Neuronal stem cell (in vitro differentiated cells): ENCODE measurements around the gene NGFR.
A peak's percentile ranks its signal among the peaks of the same experiment; 100 is the strongest.

Source experiments
- DNase-seq: peaks from one replicate; pipeline ENCODE4 v3.0.0-alpha.2; 2013; ENCODE audit warnings: low spot score
- H2AFZ ChIP-seq: one replicate; pipeline ENCODE4 v1.6.1; 2013; ENCODE audit warnings: mild to moderate bottlenecking, low read length, inconsistent platforms
- H2AK5ac ChIP-seq: 2 replicates; pipeline ENCODE4 v1.6.1; 2013; ENCODE audit warnings: low read depth, mild to moderate bottlenecking, inconsistent platforms, low read length, moderate library complexity, mixed read lengths
- H2BK120ac ChIP-seq: 2 replicates; pipeline ENCODE4 v1.6.1; 2013; ENCODE audit warnings: low read depth, mild to moderate bottlenecking, inconsistent platforms, low read length, moderate library complexity, mixed read lengths
- H2BK12ac ChIP-seq: one replicate; pipeline ENCODE4 v1.6.1; 2013; ENCODE audit warnings: low read length, inconsistent platforms
- H2BK15ac ChIP-seq: 2 replicates; pipeline ENCODE4 v1.6.1; 2013; ENCODE audit warnings: mild to moderate bottlenecking, low read length, inconsistent platforms, mixed read lengths
- H2BK5ac ChIP-seq: one replicate; pipeline ENCODE4 v1.6.1; 2013; ENCODE audit warnings: inconsistent platforms, mild to moderate bottlenecking, low read length, moderate library complexity
- H3K14ac ChIP-seq: one replicate; pipeline ENCODE4 v1.6.1; 2013; ENCODE audit warnings: low read length, inconsistent platforms
- H3K18ac ChIP-seq: 2 replicates; pipeline ENCODE4 v1.6.1; 2013; ENCODE audit warnings: low read length, inconsistent platforms
- H3K23ac ChIP-seq: 2 replicates; pipeline ENCODE4 v1.6.1; 2013; ENCODE audit warnings: low read depth, mild to moderate bottlenecking, mixed read lengths, low read length, inconsistent platforms; ENCODE audit not compliant: poor library complexity
- H3K27ac ChIP-seq: replicated peaks from 3 replicates; pipeline ENCODE4 v1.5.1; 2013; ENCODE audit warnings: low read length, inconsistent platforms
- H3K27me3 ChIP-seq, 3 experiments: 2 replicates each; pipeline ENCODE4 v1.6.1; 2013; ENCODE audit warnings: low read length in 3 of 3, mild to moderate bottlenecking in 2 of 3, inconsistent platforms in 1 of 3, low read depth in 1 of 3, mixed read lengths in 1 of 3, moderate library complexity in 1 of 3; ENCODE audit not compliant: control insufficient read depth in 3 of 3, insufficient read depth in 3 of 3
- H3K36me3 ChIP-seq, 2 donors: replicated peaks in 1 of 2; 2 replicates each; pipeline ENCODE4 v1.6.1; 2013; ENCODE audit warnings: low read length in 2 of 2; ENCODE audit not compliant: control insufficient read depth in 2 of 2, insufficient read depth in 2 of 2
- H3K4ac ChIP-seq: 2 replicates; pipeline ENCODE4 v1.6.1; 2013; ENCODE audit warnings: inconsistent platforms, mild to moderate bottlenecking, low read length, moderate library complexity
- H3K4me1 ChIP-seq, 2 donors: 1 replicate in 1 of 2; 2 replicates in 1 of 2; pipeline ENCODE4 v1.6.1; 2013; ENCODE audit warnings: low read length in 2 of 2, low read depth in 1 of 2; ENCODE audit not compliant: control insufficient read depth in 2 of 2, insufficient read depth in 1 of 2
- H3K4me2 ChIP-seq: one replicate; pipeline ENCODE4 v1.6.1; 2013; ENCODE audit warnings: mild to moderate bottlenecking, low read length, inconsistent platforms; ENCODE audit not compliant: insufficient read depth, poor library complexity, severe bottlenecking
- H3K4me3 ChIP-seq, 2 donors: 2 replicates each; pipeline ENCODE4 v1.5.1; 2013; ENCODE audit warnings: low read length in 2 of 2, mild to moderate bottlenecking in 2 of 2, inconsistent platforms in 1 of 2, moderate library complexity in 1 of 2
- H3K79me1 ChIP-seq: one replicate; pipeline ENCODE4 v1.6.1; 2013; ENCODE audit warnings: low read depth, mild to moderate bottlenecking, inconsistent platforms, low read length, moderate library complexity
- H3K9ac ChIP-seq: one replicate; pipeline ENCODE4 v1.6.1; 2013; ENCODE audit warnings: mild to moderate bottlenecking, low read depth, low read length, inconsistent platforms; ENCODE audit not compliant: poor library complexity
- H3K9me3 ChIP-seq, 2 donors: replicated peaks in 1 of 2; 2 replicates each; pipeline versions ENCODE3 to v1.6.1; 2013; ENCODE audit warnings: low read length in 2 of 2, mild to moderate bottlenecking in 2 of 2, inconsistent platforms in 1 of 2, low read depth in 1 of 2, mixed read lengths in 1 of 2, moderate library complexity in 1 of 2; ENCODE audit not compliant: control insufficient read depth in 2 of 2, insufficient read depth in 1 of 2
- H4K8ac ChIP-seq: one replicate; pipeline ENCODE4 v1.6.1; 2013; ENCODE audit warnings: low read depth, mild to moderate bottlenecking, inconsistent platforms, low read length, moderate library complexity
- H4K91ac ChIP-seq: one replicate; pipeline ENCODE4 v1.6.1; 2013; ENCODE audit warnings: low read length, low read depth, mild to moderate bottlenecking, inconsistent platforms; ENCODE audit not compliant: poor library complexity
- WGBS, 2 donors: extraction: QIAGEN DNeasy Blood & Tissue Kit; methylation state at CpG; one replicate each; pipeline ENCODE4 v1.1.7; 2013; ENCODE audit warnings: missing lambda C conversion rate in 2 of 2, mixed read lengths in 1 of 2; ENCODE audit not compliant: insufficient read length in 2 of 2, insufficient replicate concordance in 1 of 2; ENCODE audit errors: extremely low coverage in 2 of 2; 5-methylcytosine and 5-hydroxymethylcytosine counted together

Gene NGFR

GRCh38 chr17:49468811-49469385, 26.2 kb upstream of the NGFR start:
- Histone ChIP-seq H3K14ac (no peak overlapping the region), H3K36me3 (no peaks in the 10 kb centered on the region), H3K4me2 (no peak overlapping the region), H3K9ac (no peak overlapping the region), H2BK5ac (no peak overlapping the region), H3K4me3 (no peak overlapping the region), H2AFZ (no peak overlapping the region), H2AK5ac (no peak overlapping the region), H2BK12ac (no peak overlapping the region), H2BK120ac (no peak overlapping the region), H2BK15ac (no peak overlapping the region), H3K18ac (no peak overlapping the region), H3K27me3 (peaks cover 0 to 83% (median 11%) of the 10 kb centered on the region in 3 experiments), H3K4ac (no peak overlapping the region), H3K9me3 (peaks cover 2 to 4% of the 10 kb centered on the region in 2 donors), H3K23ac (no peak overlapping the region), H4K91ac (no peak overlapping the region), H4K8ac (no peak overlapping the region), H3K4me1 (peaks cover 15 to 23% of the 10 kb centered on the region in 2 donors), H3K27ac (no peak overlapping the region), H3K79me1 (no peaks in the 10 kb centered on the region)
- no CpG with 5 or more reads among the region's 1 CpG for WGBS, 2 donors
- no peak for DNase-seq

GRCh38 chr17:49469831-49470810, 25.0 kb upstream of the NGFR start:
- no peak overlapping the region for H3K27ac ChIP-seq

GRCh38 chr17:49471089-49471683, 23.9 kb upstream of the NGFR start:
- Histone ChIP-seq H3K9ac (no peak overlapping the region), H3K4me3 (no peak overlapping the region), H2BK12ac (no peak overlapping the region), H3K4me2 (peak overlapping the region; percentile 13), H3K4me1 (peaks cover 15 to 23% of the 10 kb centered on the region in 2 donors), H3K23ac (no peak overlapping the region), H4K8ac (no peak overlapping the region), H3K9me3 (no peaks in the 10 kb centered on the region), H3K4ac (no peak overlapping the region), H3K18ac (peak overlapping the region; percentile 34), H3K36me3 (no peaks in the 10 kb centered on the region), H3K27ac (no peak overlapping the region), H3K14ac (no peak overlapping the region), H2BK120ac (no peak overlapping the region), H3K27me3 (peaks cover 0 to 91% (median 11%) of the 10 kb centered on the region in 3 experiments), H2BK15ac (no peak overlapping the region), H4K91ac (no peak overlapping the region), H3K79me1 (no peaks in the 10 kb centered on the region), H2AK5ac (peak overlapping the region; percentile 5), H2BK5ac (no peak overlapping the region), H2AFZ (peak overlapping the region; percentile 8)
- WGBS, 2 donors = no CpG with 5 or more reads among the region's 13 CpGs
- DNase-seq = no peak

More at GRCh38 chr17:49469831-49470810, 25.0 kb upstream of the NGFR start:
- H2AK5ac ChIP-seq = peak overlapping the region; percentile 65
- H3K4ac ChIP-seq = no peak overlapping the region
- peak overlapping the region in 1 of 2 donors; percentile 55 for H3K4me3 ChIP-seq
- H2BK12ac ChIP-seq = peak overlapping the region; percentile 33
- peak overlapping the region; percentile 84 for H3K18ac ChIP-seq
- H3K36me3 ChIP-seq = no peaks in the 10 kb centered on the region
- no peak overlapping the region for H2BK15ac ChIP-seq
- peaks cover 0 to 94% (median 11%) of the 10 kb centered on the region in 3 experiments for H3K27me3 ChIP-seq
- no peak overlapping the region for H4K8ac ChIP-seq
- peak overlapping the region; percentile 16 for H2BK120ac ChIP-seq
- H3K9ac ChIP-seq = peak overlapping the region; percentile 53
- peak overlapping the region; percentile 68 for H2AFZ ChIP-seq
- no CpG with 5 or more reads among the region's 52 CpGs for WGBS, 2 donors
- peak overlapping the region; percentile 47 for H2BK5ac ChIP-seq
- DNase-seq = peak; percentile 61
- peaks cover 15 to 23% of the 10 kb centered on the region in 2 donors for H3K4me1 ChIP-seq
- H3K9me3 ChIP-seq = no peaks in the 10 kb centered on the region
- H3K79me1 ChIP-seq = no peaks in the 10 kb centered on the region
- peak overlapping the region; percentile 8 for H3K23ac ChIP-seq
- H3K14ac ChIP-seq = no peak overlapping the region
- H4K91ac ChIP-seq = no peak overlapping the region
- peak overlapping the region; percentile 89 for H3K4me2 ChIP-seq
